ENCODE data around the gene SIGMAR1. TPM values are rescaled to one million over a fixed set of nuclear protein-coding genes. Genes with fewer than 3 reads are reported as not detected.

The SIGMAR1 gene
- 128 and 130 TPM in 2 replicates for total RNA-seq

GRCh38 chr9:34637356-34638137 is at the start of gene SIGMAR1:
Gene SIGMAR1, minus strand, starts transcription at chr9:34637787. Its CDS starts 90 bp downstream, at chr9:34637697.
- Mint-ChIP-seq H3K36me3 (ENCODE audit: low read depth) (peaks cover 25% of the 10 kb centered on the region), H3K4me3 (peak within 1 kb of the TSS; percentile 97), H3K4me1 (ENCODE audit: low read depth) (peaks cover 39% of the 10 kb centered on the region), H3K27ac (peak within 1 kb of the TSS; percentile 88), H3K27me3 (ENCODE audit: insufficient read depth) (no peaks in the 10 kb centered on the region), H3K9me3 (no peaks in the 10 kb centered on the region)
- intact Hi-C loops (cut with micrococcal nuclease), result loop anchor here (1.0 to 10.0 kb wide), 7 partner anchors 9 to 437 kb away; partner anchors contain the start of genes DCTN3, DNAI1, FAM219A and FANCG
- peak; percentile 94 for DNase-seq (ENCODE audit: low spot score)

GRCh38 chr9:34686732-34687131 is 49.1 kb upstream of the SIGMAR1 start:
- H3K4me3 Mint-ChIP-seq, result no peak overlapping the region
- no peak for DNase-seq (ENCODE audit: low spot score)
- H3K27ac Mint-ChIP-seq, result no peak overlapping the region

GRCh38 chr9:34686231-34686630 is 48.6 kb upstream of the SIGMAR1 start:
- intact Hi-C loops (cut with micrococcal nuclease), result no loop called here
- Mint-ChIP-seq H3K36me3 (ENCODE audit: low read depth) (no peaks in the 10 kb centered on the region), H3K27ac (no peak overlapping the region), H3K4me1 (ENCODE audit: low read depth) (peaks cover 6% of the 10 kb centered on the region), H3K9me3 (no peaks in the 10 kb centered on the region), H3K27me3 (ENCODE audit: insufficient read depth) (no peaks in the 10 kb centered on the region), H3K4me3 (no peak overlapping the region)
- DNase-seq (ENCODE audit: low spot score), result no peak

More at GRCh38 chr9:34686732-34687131, 49.1 kb upstream of the SIGMAR1 start:
- peaks cover 6% of the 10 kb centered on the region for H3K4me1 Mint-ChIP-seq (ENCODE audit: low read depth)
- intact Hi-C loops (cut with micrococcal nuclease), result no loop called here
- no peaks in the 10 kb centered on the region for H3K27me3 Mint-ChIP-seq (ENCODE audit: insufficient read depth)
- no peaks in the 10 kb centered on the region for H3K9me3 Mint-ChIP-seq
- no peaks in the 10 kb centered on the region for H3K36me3 Mint-ChIP-seq (ENCODE audit: low read depth)

GRCh38 chr9:34685591-34685990 is 48.0 kb upstream of the SIGMAR1 start:
- Mint-ChIP-seq H3K36me3 (ENCODE audit: low read depth) (no peaks in the 10 kb centered on the region), H3K4me1 (ENCODE audit: low read depth) (peaks cover 6% of the 10 kb centered on the region), H3K27me3 (ENCODE audit: insufficient read depth) (no peaks in the 10 kb centered on the region), H3K9me3 (no peaks in the 10 kb centered on the region), H3K27ac (no peak overlapping the region), H3K4me3 (no peak overlapping the region)
- intact Hi-C loops (cut with micrococcal nuclease), result no loop called here
- no peak for DNase-seq (ENCODE audit: low spot score)

- Mint-ChIP-seq H3K9me3 (no peaks in the 10 kb centered on the region), H3K27me3 (ENCODE audit: insufficient read depth) (no peaks in the 10 kb centered on the region), H3K4me1 (ENCODE audit: low read depth) (peaks cover 6% of the 10 kb centered on the region), H3K27ac (no peak overlapping the region), H3K4me3 (no peak overlapping the region), H3K36me3 (ENCODE audit: low read depth) (no peaks in the 10 kb centered on the region)
- DNase-seq (ENCODE audit: low spot score), result no peak
- intact Hi-C loops (cut with micrococcal nuclease), result no loop called here
Measured at GRCh38 chr9:34684816-34685215, 47.2 kb upstream of the SIGMAR1 start.

GRCh38 chr9:34684145-34684544 is 46.6 kb upstream of the SIGMAR1 start:
- H3K4me1 Mint-ChIP-seq (ENCODE audit: low read depth), result peaks cover 6% of the 10 kb centered on the region
- intact Hi-C loops (cut with micrococcal nuclease), result no loop called here
- no peak overlapping the region for H3K4me3 Mint-ChIP-seq
- no peaks in the 10 kb centered on the region for H3K9me3 Mint-ChIP-seq
- no peak for DNase-seq (ENCODE audit: low spot score)
- no peaks in the 10 kb centered on the region for H3K36me3 Mint-ChIP-seq (ENCODE audit: low read depth)
- no peaks in the 10 kb centered on the region for H3K27me3 Mint-ChIP-seq (ENCODE audit: insufficient read depth)
- no peak overlapping the region for H3K27ac Mint-ChIP-seq

GRCh38 chr9:34675869-34676268 is 38.3 kb upstream of the SIGMAR1 start:
- DNase-seq (ENCODE audit: low spot score), result no peak
- Mint-ChIP-seq H3K9me3 (no peaks in the 10 kb centered on the region), H3K36me3 (ENCODE audit: low read depth) (no peaks in the 10 kb centered on the region), H3K4me3 (no peak overlapping the region), H3K27me3 (ENCODE audit: insufficient read depth) (peaks cover 4% of the 10 kb centered on the region), H3K4me1 (ENCODE audit: low read depth) (no peaks in the 10 kb centered on the region), H3K27ac (no peak overlapping the region)
- intact Hi-C loops (cut with micrococcal nuclease), result loop anchor here (1.0 kb wide), 1 partner anchor 26 kb away; no protein-coding TSS in a partner anchor

- H3K9me3 Mint-ChIP-seq, result no peaks in the 10 kb centered on the region
- intact Hi-C loops (cut with micrococcal nuclease), result loop anchor here (1.0 kb wide), 1 partner anchor 27 kb away; no protein-coding TSS in a partner anchor
- DNase-seq (ENCODE audit: low spot score), result peak; percentile 31
- no peaks in the 10 kb centered on the region for H3K4me1 Mint-ChIP-seq (ENCODE audit: low read depth)
- peaks cover 4% of the 10 kb centered on the region for H3K36me3 Mint-ChIP-seq (ENCODE audit: low read depth)
- H3K4me3 Mint-ChIP-seq, result no peak overlapping the region
- peaks cover 4% of the 10 kb centered on the region for H3K27me3 Mint-ChIP-seq (ENCODE audit: insufficient read depth)
- no peak overlapping the region for H3K27ac Mint-ChIP-seq
Measured at GRCh38 chr9:34675048-34675714, 37.6 kb upstream of the SIGMAR1 start.

GRCh38 chr9:34674440-34674839 is 36.9 kb upstream of the SIGMAR1 start:
- no peak overlapping the region for H3K4me3 Mint-ChIP-seq
- no peak overlapping the region for H3K27ac Mint-ChIP-seq
- peaks cover 4% of the 10 kb centered on the region for H3K27me3 Mint-ChIP-seq (ENCODE audit: insufficient read depth)
- intact Hi-C loops (cut with micrococcal nuclease), result no loop called here
- no peaks in the 10 kb centered on the region for H3K4me1 Mint-ChIP-seq (ENCODE audit: low read depth)
- no peak for DNase-seq (ENCODE audit: low spot score)
- peaks cover under 1% of the 10 kb centered on the region for H3K9me3 Mint-ChIP-seq
- H3K36me3 Mint-ChIP-seq (ENCODE audit: low read depth), result peaks cover 4% of the 10 kb centered on the region

- Mint-ChIP-seq H3K27me3 (ENCODE audit: insufficient read depth) (peaks cover 4% of the 10 kb centered on the region), H3K9me3 (peaks cover 5% of the 10 kb centered on the region), H3K4me3 (no peak overlapping the region), H3K36me3 (ENCODE audit: low read depth) (peaks cover 12% of the 10 kb centered on the region), H3K4me1 (ENCODE audit: low read depth) (no peaks in the 10 kb centered on the region), H3K27ac (no peak overlapping the region)
- no peak for DNase-seq (ENCODE audit: low spot score)
- intact Hi-C loops (cut with micrococcal nuclease), result no loop called here
Measured at GRCh38 chr9:34671307-34671706, 33.7 kb upstream of the SIGMAR1 start.

- Mint-ChIP-seq H3K36me3 (ENCODE audit: low read depth) (peaks cover 12% of the 10 kb centered on the region), H3K9me3 (peaks cover 5% of the 10 kb centered on the region), H3K27me3 (ENCODE audit: insufficient read depth) (peaks cover 4% of the 10 kb centered on the region), H3K27ac (no peak overlapping the region), H3K4me3 (no peak overlapping the region), H3K4me1 (ENCODE audit: low read depth) (no peaks in the 10 kb centered on the region)
- no peak for DNase-seq (ENCODE audit: low spot score)
- intact Hi-C loops (cut with micrococcal nuclease), result loop anchor here (10.0 kb wide), 1 partner anchor 405 kb away; the partner anchor contains the start of genes FANCG and VCP
Measured at GRCh38 chr9:34669809-34670562, 32.4 kb upstream of the SIGMAR1 start.

GRCh38 chr9:34665381-34666250 is 28.0 kb upstream of the SIGMAR1 start:
- Mint-ChIP-seq H3K4me3 (peak overlapping the region; percentile 88), H3K27ac (peak overlapping the region; percentile 84), H3K36me3 (ENCODE audit: low read depth) (peaks cover 22% of the 10 kb centered on the region), H3K9me3 (peaks cover 5% of the 10 kb centered on the region), H3K27me3 (ENCODE audit: insufficient read depth) (no peaks in the 10 kb centered on the region), H3K4me1 (ENCODE audit: low read depth) (peaks cover 31% of the 10 kb centered on the region)
- intact Hi-C loops (cut with micrococcal nuclease), result loop anchor here (1.0 to 10.0 kb wide), 10 partner anchors 19 to 487 kb away; partner anchors contain the start of genes DCTN3, DNAI1, DNAJB5 and FAM219A
- DNase-seq (ENCODE audit: low spot score), result peak; percentile 86

Measured in activated T-helper 1 cell treated with anti-CD3 and anti-CD28 coated beads, Interleukin-12 subunit alpha, Interleukin-12 subunit beta, Interleukin-2, Interleukin-4 antibody, amounts not matched to agents 30 ng/mL and 10 ng/mL and 1 ng/mL, durations not matched to agents 14 hours and 24 hours and 36 hours (primary cell).